ENCODE measurements around the gene ZNF605. TPM values are rescaled to one million over a fixed set of nuclear protein-coding genes. Genes with fewer than 3 reads are reported as not detected.

The ZNF605 gene
- total and polyA plus RNA-seq, 2 of the 4 experiments (the other 2 are of a cell fraction), result 3.6 to 9.9 TPM

- 100% methylated on average over 10 of the region's 14 CpGs; no CpG with 5 or more reads in 1 of the 2 experiments for WGBS, 2 experiments (ENCODE audit: extremely low coverage in 2 of 2, insufficient read length in 1 of 2)
- peaks cover 62% of the 10 kb centered on the region for H3K36me3 ChIP-seq (ENCODE audit: control insufficient read depth, insufficient read depth, low read length)
Measured at GRCh38 chr12:132869551-132869950, 86.6 kb downstream of the ZNF605 start.

More at GRCh38 chr12:132869551-132869950, 86.6 kb downstream of the ZNF605 start:
- no peak overlapping the region for H3K23ac ChIP-seq (ENCODE audit: low read depth, low read length)
- dilution Hi-C loops (cut with HindIII; ENCODE audit: low sequenced_read_pairs, unreplicated experiment) (no loop called here), in situ Hi-C loops (cut with MboI; ENCODE audit: low sequenced_read_pairs) (no loop called here), intact Hi-C loops (cut with micrococcal nuclease) (no loop called here)
- no peak overlapping the region for H4K5ac ChIP-seq (ENCODE audit: low read depth, low read length)
- no peaks in the 10 kb centered on the region for H3K27me3 ChIP-seq (ENCODE audit: control insufficient read depth, insufficient read depth, low read length)
- DNase-seq, result no peak
- no peak for ATAC-seq (ENCODE audit: low read depth)
- no peak overlapping the region for H3K56ac ChIP-seq (ENCODE audit: extremely low read depth, insufficient read depth, low read length)
- peaks cover 7% of the 10 kb centered on the region; the same call in 1 of the 2 replicates for H4K20me1 ChIP-seq (ENCODE audit: insufficient read depth, low read length)
- CTCF ChIA-PET, result no interaction called here
- H3K14ac ChIP-seq (replicated peaks; ENCODE audit: low read depth, low read length), result no peak overlapping the region
- POLR2A ChIA-PET (ENCODE audit: unreplicated experiment), result no interaction called here
- H4K8ac ChIP-seq (ENCODE audit: low read depth in 2 of 2, low read length in 2 of 2), result no peak overlapping the region
- H2AK9ac ChIP-seq (replicated peaks; ENCODE audit: low read depth, low read length, poor library complexity), result no peak overlapping the region
- no peak overlapping the region for H3K18ac ChIP-seq (ENCODE audit: low read depth, low read length)
- no peak overlapping the region for H3K4me2 ChIP-seq (ENCODE audit: low read depth, low read length)
- no peak overlapping the region for H3K27ac ChIP-seq (ENCODE audit: insufficient read depth, low read length)
- no peak overlapping the region for H2AFZ ChIP-seq (replicated peaks; ENCODE audit: low read length, poor library complexity)
- H3K9me3 ChIP-seq (ENCODE audit: control insufficient read depth, insufficient read depth, low read length), result peaks cover 13% of the 10 kb centered on the region
- H3K9me1 ChIP-seq (ENCODE audit: insufficient read depth, low read length), result no peaks in the 10 kb centered on the region; the same call in 1 of the 2 replicates
- no peak overlapping the region for H4K91ac ChIP-seq (ENCODE audit: insufficient read depth, low read depth, low read length)
- no peak overlapping the region for H2BK20ac ChIP-seq (ENCODE audit: low read depth, low read length)
- H2BK120ac ChIP-seq (ENCODE audit: low read depth, low read length), result no peak overlapping the region
- BruUV-seq (replicated peaks), result no TSS peak
- no peak overlapping the region for H2AK5ac ChIP-seq (ENCODE audit: low read depth, low read length)
- TF ChIP-seq MAZ (IDR thresholded peaks at IDR 0.05; ENCODE audit: borderline replicate concordance, low read depth, low read length) (no peak), NFE2L2 (IDR thresholded peaks at IDR 0.05; ENCODE audit: low read depth, low read length) (no peak), POLR2A (IDR thresholded peaks at IDR 0.05; ENCODE audit: low read depth, low read length) (no peak), RAD21 (IDR thresholded peaks at IDR 0.05; ENCODE audit: low read length) (no peak), MAFK (IDR thresholded peaks at IDR 0.05; ENCODE audit: low read depth, low read length) (no peak), RFX5 (IDR thresholded peaks at IDR 0.05; ENCODE audit: low read depth, low read length) (no peak)
- TF ChIP-seq, protein P1, sequence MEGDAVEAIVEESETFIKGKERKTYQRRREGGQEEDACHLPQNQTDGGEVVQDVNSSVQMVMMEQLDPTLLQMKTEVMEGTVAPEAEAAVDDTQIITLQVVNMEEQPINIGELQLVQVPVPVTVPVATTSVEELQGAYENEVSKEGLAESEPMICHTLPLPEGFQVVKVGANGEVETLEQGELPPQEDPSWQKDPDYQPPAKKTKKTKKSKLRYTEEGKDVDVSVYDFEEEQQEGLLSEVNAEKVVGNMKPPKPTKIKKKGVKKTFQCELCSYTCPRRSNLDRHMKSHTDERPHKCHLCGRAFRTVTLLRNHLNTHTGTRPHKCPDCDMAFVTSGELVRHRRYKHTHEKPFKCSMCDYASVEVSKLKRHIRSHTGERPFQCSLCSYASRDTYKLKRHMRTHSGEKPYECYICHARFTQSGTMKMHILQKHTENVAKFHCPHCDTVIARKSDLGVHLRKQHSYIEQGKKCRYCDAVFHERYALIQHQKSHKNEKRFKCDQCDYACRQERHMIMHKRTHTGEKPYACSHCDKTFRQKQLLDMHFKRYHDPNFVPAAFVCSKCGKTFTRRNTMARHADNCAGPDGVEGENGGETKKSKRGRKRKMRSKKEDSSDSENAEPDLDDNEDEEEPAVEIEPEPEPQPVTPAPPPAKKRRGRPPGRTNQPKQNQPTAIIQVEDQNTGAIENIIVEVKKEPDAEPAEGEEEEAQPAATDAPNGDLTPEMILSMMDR (conservative IDR thresholded peaks at IDR 0.05; ENCODE audit: low read depth, low read length), result no peak
- no peaks in the 10 kb centered on the region for H3K4me1 ChIP-seq (ENCODE audit: control insufficient read depth, insufficient read depth, low read length)
- no peak overlapping the region for H2BK5ac ChIP-seq (ENCODE audit: low read depth, low read length, poor library complexity, severe bottlenecking)
- H3K4ac ChIP-seq (ENCODE audit: low read depth, low read length), result no peak overlapping the region
- H3K79me1 ChIP-seq (ENCODE audit: low read depth in 1 of 2, low read length in 2 of 2), result peaks cover 21 to 51% of the 10 kb centered on the region in 2 experiments
- H3K9ac ChIP-seq (ENCODE audit: low read depth, low read length), result no peak overlapping the region
- H2BK15ac ChIP-seq (ENCODE audit: low read depth, low read length), result no peak overlapping the region
- H3K4me3 ChIP-seq (ENCODE audit: insufficient read depth, low read depth, low read length), result no peak overlapping the region

Small RNA genes lying within 50 kb of the gene (microRNA-seq; reads per million reads assigned to microRNA genes)
- gene RNU4ATAC12P (ENCODE audit: insufficient read depth, insufficient read length), result not detected

Small RNA genes lying within 50 kb of the gene (small RNA-seq; reads per million reads assigned to genes)
- 0 reads per million in 5 experiments for gene RNU4ATAC12P

Other genes with a start within 250 kb of the ZNF605 start
- gene PGAM5, start 245.5 kb downstream of the ZNF605 start, total RNA-seq (2012; rRNA removed), result 36.9 and 37.8 TPM in 2 replicates
- gene PGAM5, start 245.5 kb downstream of the ZNF605 start, polyA plus RNA-seq (2012; rRNA removed), result 24.1 and 25.2 TPM in 2 replicates
- gene ANKLE2, start 194.5 kb downstream of the ZNF605 start, total RNA-seq (2012; rRNA removed), result 63.4 and 66.4 TPM in 2 replicates
- 80.4 and 82.4 TPM in 2 replicates for gene ANKLE2, start 194.5 kb downstream of the ZNF605 start, polyA plus RNA-seq (2012; rRNA removed)
- 99.8 and 102 TPM in 2 replicates for gene GOLGA3, start 127.4 kb downstream of the ZNF605 start, total RNA-seq (2012; rRNA removed)
- gene GOLGA3, start 127.4 kb downstream of the ZNF605 start, polyA plus RNA-seq (2012; rRNA removed), result 39.6 and 41.1 TPM in 2 replicates
- 11.4 and 13.4 TPM in 2 replicates for gene CHFR, start 68.7 kb downstream of the ZNF605 start, total RNA-seq (2012; rRNA removed)
- 29.9 and 35.3 TPM in 2 replicates for gene CHFR, start 68.7 kb downstream of the ZNF605 start, polyA plus RNA-seq (2012; rRNA removed)
- 11.8 and 12.2 TPM in 2 replicates for gene ZNF26, start 30.1 kb upstream of the ZNF605 start, total RNA-seq (2012; rRNA removed)
- gene ZNF26, start 30.1 kb upstream of the ZNF605 start, polyA plus RNA-seq (2012; rRNA removed), result 6.3 and 9.4 TPM in 2 replicates
- 28.1 and 38.5 TPM in 2 replicates for gene ZNF84, start 81.2 kb upstream of the ZNF605 start, total RNA-seq (2012; rRNA removed)
- gene ZNF84, start 81.2 kb upstream of the ZNF605 start, polyA plus RNA-seq (2012; rRNA removed), result 11.0 and 14.9 TPM in 2 replicates
- gene ZNF140, start 124.6 kb upstream of the ZNF605 start, total RNA-seq (2012; rRNA removed), result 20.8 and 25.8 TPM in 2 replicates
- 8.3 and 9.0 TPM in 2 replicates for gene ZNF140, start 124.6 kb upstream of the ZNF605 start, polyA plus RNA-seq (2012; rRNA removed)
- 0.36 and 0.56 TPM in 2 replicates for gene ZNF891, start 174.0 kb upstream of the ZNF605 start, total RNA-seq (2012; rRNA removed)
- 0.17 and 0.26 TPM in 2 replicates for gene ZNF891, start 174.0 kb upstream of the ZNF605 start, polyA plus RNA-seq (2012; rRNA removed)
- gene ZNF10, start 174.3 kb upstream of the ZNF605 start, total RNA-seq (2012; rRNA removed), result 5.3 and 6.1 TPM in 2 replicates
- 3.3 and 4.1 TPM in 2 replicates for gene ZNF10, start 174.3 kb upstream of the ZNF605 start, polyA plus RNA-seq (2012; rRNA removed)
- 31.1 and 54.5 TPM in 2 replicates for gene ZNF268, start 225.2 kb upstream of the ZNF605 start, total RNA-seq (2012; rRNA removed)
- gene ZNF268, start 225.2 kb upstream of the ZNF605 start, polyA plus RNA-seq (2012; rRNA removed), result 5.8 and 6.7 TPM in 2 replicates

Data from IMR-90 (cell line).